Measurements from ENCODE around the gene AOC2. TPM values are rescaled to one million over a fixed set of nuclear protein-coding genes. Genes with fewer than 3 reads are reported as not detected.
"Not testable (repeated sequence)": the region's sequence is repeated elsewhere in the genome, so short reads cannot be mapped to it uniquely, and the experiment has no call there.

AOC2 gene
- total RNA-seq, 1 donor from 2014 or later, result 5.0 TPM

DNA sequence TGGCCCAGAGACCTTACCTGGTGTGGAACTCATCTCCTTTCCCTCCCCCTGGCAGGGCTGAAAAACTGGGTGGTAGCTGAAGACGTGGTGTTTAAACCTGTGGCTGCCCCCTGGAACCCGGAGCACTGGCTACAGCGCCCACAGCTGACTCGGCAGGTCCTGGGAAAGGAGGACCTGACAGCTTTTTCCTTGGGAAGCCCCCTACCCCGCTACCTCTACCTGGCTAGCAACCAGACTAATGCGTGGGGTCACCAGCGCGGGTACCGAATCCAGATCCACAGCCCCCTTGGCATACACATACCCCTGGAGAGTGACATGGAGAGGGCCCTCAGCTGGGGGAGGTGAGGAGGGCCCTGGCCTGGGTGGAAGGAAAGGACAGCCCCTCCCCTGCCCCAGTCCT, 4.7 kb downstream of the AOC2 start:
- Mint-ChIP-seq H3K27me3 (ENCODE audit: low read depth, unreplicated experiment) (peaks cover 16% of the 10 kb centered on the region), H3K9me3 (ENCODE audit: unreplicated experiment) (no peaks in the 10 kb centered on the region), H3K4me3 (ENCODE audit: unreplicated experiment) (no peak overlapping the region), H3K4me1 (ENCODE audit: low read depth, unreplicated experiment) (peaks cover 7% of the 10 kb centered on the region), H3K36me3 (ENCODE audit: low read depth, unreplicated experiment) (peaks cover 8% of the 10 kb centered on the region), H3K27ac (ENCODE audit: unreplicated experiment) (no peak overlapping the region)
- FAIRE-seq, result no peak
- no peaks in the 10 kb centered on the region for H3K9me3 ChIP-seq (ENCODE audit: insufficient read depth, low read depth, low read length)
- peaks cover 12% of the 10 kb centered on the region for H3K36me3 ChIP-seq (ENCODE audit: insufficient read depth, low read length)
- DNase-seq (ENCODE audit: low read depth), result no peak
- H3K9ac ChIP-seq (ENCODE audit: low read length), result no peak overlapping the region
- no peak overlapping the region for H3K27ac ChIP-seq (ENCODE audit: low read depth, low read length)
- no peak overlapping the region for H2AFZ ChIP-seq (ENCODE audit: low read depth, low read length)
- TF ChIP-seq, protein P1, sequence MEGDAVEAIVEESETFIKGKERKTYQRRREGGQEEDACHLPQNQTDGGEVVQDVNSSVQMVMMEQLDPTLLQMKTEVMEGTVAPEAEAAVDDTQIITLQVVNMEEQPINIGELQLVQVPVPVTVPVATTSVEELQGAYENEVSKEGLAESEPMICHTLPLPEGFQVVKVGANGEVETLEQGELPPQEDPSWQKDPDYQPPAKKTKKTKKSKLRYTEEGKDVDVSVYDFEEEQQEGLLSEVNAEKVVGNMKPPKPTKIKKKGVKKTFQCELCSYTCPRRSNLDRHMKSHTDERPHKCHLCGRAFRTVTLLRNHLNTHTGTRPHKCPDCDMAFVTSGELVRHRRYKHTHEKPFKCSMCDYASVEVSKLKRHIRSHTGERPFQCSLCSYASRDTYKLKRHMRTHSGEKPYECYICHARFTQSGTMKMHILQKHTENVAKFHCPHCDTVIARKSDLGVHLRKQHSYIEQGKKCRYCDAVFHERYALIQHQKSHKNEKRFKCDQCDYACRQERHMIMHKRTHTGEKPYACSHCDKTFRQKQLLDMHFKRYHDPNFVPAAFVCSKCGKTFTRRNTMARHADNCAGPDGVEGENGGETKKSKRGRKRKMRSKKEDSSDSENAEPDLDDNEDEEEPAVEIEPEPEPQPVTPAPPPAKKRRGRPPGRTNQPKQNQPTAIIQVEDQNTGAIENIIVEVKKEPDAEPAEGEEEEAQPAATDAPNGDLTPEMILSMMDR (IDR thresholded peaks at IDR 0.05; ENCODE audit: insufficient read depth, low read depth, low read length), result no peak
- no peak for TF ChIP-seq EZH2 (IDR thresholded peaks at IDR 0.05; ENCODE audit: insufficient read depth, low read length)
- peaks cover 27% of the 10 kb centered on the region for H4K20me1 ChIP-seq (ENCODE audit: insufficient read depth, low read length)
- no peak overlapping the region for H3K4me3 ChIP-seq (ENCODE audit: insufficient read depth, low read depth, low read length)
- peaks cover 4% of the 10 kb centered on the region for H3K4me1 ChIP-seq (ENCODE audit: insufficient read depth, low read length)
- H3K27me3 ChIP-seq (ENCODE audit: insufficient read depth, low read length), result peaks cover 5% of the 10 kb centered on the region
- no peaks in the 10 kb centered on the region for H3K79me2 ChIP-seq (ENCODE audit: insufficient read depth, low read length)
- no peak overlapping the region for H3K4me2 ChIP-seq (ENCODE audit: low read length)

DNA sequence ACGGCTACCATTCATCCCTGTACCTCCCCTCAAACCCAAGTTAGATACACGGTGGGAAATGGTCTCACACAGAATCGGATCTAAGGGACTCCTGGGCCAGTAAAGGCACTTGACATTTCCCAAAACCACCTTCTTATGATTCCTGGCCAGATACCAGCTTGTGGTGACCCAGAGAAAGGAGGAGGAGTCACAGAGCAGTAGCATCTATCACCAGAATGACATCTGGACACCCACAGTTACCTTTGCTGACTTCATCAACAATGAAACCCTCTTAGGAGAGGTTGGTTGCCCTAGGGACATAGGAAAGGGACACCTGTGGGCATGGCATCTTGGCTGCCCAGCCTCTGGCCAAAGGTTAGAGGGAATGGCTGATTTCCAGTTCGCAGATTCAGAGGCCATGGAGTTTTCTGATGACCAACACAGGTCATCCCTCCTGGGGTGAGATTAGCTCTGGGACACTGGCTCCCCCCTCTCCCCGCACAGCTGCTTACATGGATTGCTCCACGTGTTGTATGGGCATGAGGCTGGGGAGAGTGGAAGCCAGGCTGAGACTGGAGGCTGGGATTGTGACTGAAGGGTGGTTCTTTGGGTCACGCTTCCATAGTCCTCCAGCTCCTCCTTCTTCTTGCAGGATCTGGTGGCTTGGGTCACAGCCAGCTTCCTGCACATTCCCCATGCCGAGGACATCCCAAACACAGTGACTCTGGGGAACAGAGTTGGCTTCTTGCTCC, 5.2 kb downstream of the AOC2 start:
- no peak overlapping the region for H3K4me3 ChIP-seq (ENCODE audit: insufficient read depth, low read depth, low read length)
- peaks cover 5% of the 10 kb centered on the region for H3K27me3 ChIP-seq (ENCODE audit: insufficient read depth, low read length)
- H3K4me2 ChIP-seq (ENCODE audit: low read length), result no peak overlapping the region
- Mint-ChIP-seq H3K4me1 (ENCODE audit: low read depth, unreplicated experiment) (peaks cover 7% of the 10 kb centered on the region), H3K36me3 (ENCODE audit: low read depth, unreplicated experiment) (peaks cover 12% of the 10 kb centered on the region), H3K27me3 (ENCODE audit: low read depth, unreplicated experiment) (peaks cover 16% of the 10 kb centered on the region), H3K27ac (ENCODE audit: unreplicated experiment) (no peak overlapping the region), H3K4me3 (ENCODE audit: unreplicated experiment) (no peak overlapping the region), H3K9me3 (ENCODE audit: unreplicated experiment) (no peaks in the 10 kb centered on the region)
- no peaks in the 10 kb centered on the region for H3K79me2 ChIP-seq (ENCODE audit: insufficient read depth, low read length)
- peaks cover 4% of the 10 kb centered on the region for H3K4me1 ChIP-seq (ENCODE audit: insufficient read depth, low read length)
- no peak for DNase-seq (ENCODE audit: low read depth)
- peaks cover 6% of the 10 kb centered on the region for H3K36me3 ChIP-seq (ENCODE audit: insufficient read depth, low read length)
- H4K20me1 ChIP-seq (ENCODE audit: insufficient read depth, low read length), result peaks cover 22% of the 10 kb centered on the region
- H3K27ac ChIP-seq (ENCODE audit: low read depth, low read length), result no peak overlapping the region
- TF ChIP-seq, protein P1 (IDR thresholded peaks at IDR 0.05; ENCODE audit: insufficient read depth, low read depth, low read length), result no peak
- TF ChIP-seq EZH2 (IDR thresholded peaks at IDR 0.05; ENCODE audit: insufficient read depth, low read length), result no peak
- H3K9ac ChIP-seq (ENCODE audit: low read length), result no peak overlapping the region
- FAIRE-seq, result no peak
- H3K9me3 ChIP-seq (ENCODE audit: insufficient read depth, low read depth, low read length), result no peaks in the 10 kb centered on the region
- no peak overlapping the region for H2AFZ ChIP-seq (ENCODE audit: low read depth, low read length)

- Histone ChIP-seq H2AFZ (ENCODE audit: low read depth, low read length) (no peak within 1 kb of the TSS), H4K20me1 (ENCODE audit: insufficient read depth, low read length) (peaks cover 10% of the 10 kb centered on the region), H3K4me1 (ENCODE audit: insufficient read depth, low read length) (no peaks in the 10 kb centered on the region), H3K27ac (ENCODE audit: low read depth, low read length) (no peak within 1 kb of the TSS), H3K27me3 (ENCODE audit: insufficient read depth, low read length) (peaks cover 5% of the 10 kb centered on the region), H3K4me3 (ENCODE audit: insufficient read depth, low read depth, low read length) (no peak within 1 kb of the TSS), H3K9me3 (ENCODE audit: insufficient read depth, low read depth, low read length) (no peaks in the 10 kb centered on the region), H3K9ac (ENCODE audit: low read length) (no peak within 1 kb of the TSS), H3K4me2 (ENCODE audit: low read length) (no peak within 1 kb of the TSS), H3K79me2 (ENCODE audit: insufficient read depth, low read length) (no peaks in the 10 kb centered on the region), H3K36me3 (ENCODE audit: insufficient read depth, low read length) (no peaks in the 10 kb centered on the region)
- no peak within 1 kb of the TSS for H3K27ac Mint-ChIP-seq (ENCODE audit: unreplicated experiment)
- H3K4me1 Mint-ChIP-seq (ENCODE audit: low read depth, unreplicated experiment), result peaks cover 6% of the 10 kb centered on the region
- DNase-seq (ENCODE audit: low read depth) (no peak), FAIRE-seq (no peak)
- TF ChIP-seq, protein P1 (IDR thresholded peaks at IDR 0.05; ENCODE audit: insufficient read depth, low read depth, low read length), result no peak
- no peak for TF ChIP-seq EZH2 (IDR thresholded peaks at IDR 0.05; ENCODE audit: insufficient read depth, low read length)
- peak within 1 kb of the TSS; percentile 50 for H3K4me3 Mint-ChIP-seq (ENCODE audit: unreplicated experiment)
- H3K9me3 Mint-ChIP-seq (ENCODE audit: unreplicated experiment), result no peaks in the 10 kb centered on the region
- peaks cover 18% of the 10 kb centered on the region for H3K27me3 Mint-ChIP-seq (ENCODE audit: low read depth, unreplicated experiment)
- peaks cover 12% of the 10 kb centered on the region for H3K36me3 Mint-ChIP-seq (ENCODE audit: low read depth, unreplicated experiment)
Observed at GRCh38 chr17:42850954-42851353, 6.6 kb downstream of the AOC2 start, which contains the start of gene AOC3. AOC3 (plus strand) TSS chr17:42851199; CDS start chr17:42851344, 145 bp downstream.

DNA sequence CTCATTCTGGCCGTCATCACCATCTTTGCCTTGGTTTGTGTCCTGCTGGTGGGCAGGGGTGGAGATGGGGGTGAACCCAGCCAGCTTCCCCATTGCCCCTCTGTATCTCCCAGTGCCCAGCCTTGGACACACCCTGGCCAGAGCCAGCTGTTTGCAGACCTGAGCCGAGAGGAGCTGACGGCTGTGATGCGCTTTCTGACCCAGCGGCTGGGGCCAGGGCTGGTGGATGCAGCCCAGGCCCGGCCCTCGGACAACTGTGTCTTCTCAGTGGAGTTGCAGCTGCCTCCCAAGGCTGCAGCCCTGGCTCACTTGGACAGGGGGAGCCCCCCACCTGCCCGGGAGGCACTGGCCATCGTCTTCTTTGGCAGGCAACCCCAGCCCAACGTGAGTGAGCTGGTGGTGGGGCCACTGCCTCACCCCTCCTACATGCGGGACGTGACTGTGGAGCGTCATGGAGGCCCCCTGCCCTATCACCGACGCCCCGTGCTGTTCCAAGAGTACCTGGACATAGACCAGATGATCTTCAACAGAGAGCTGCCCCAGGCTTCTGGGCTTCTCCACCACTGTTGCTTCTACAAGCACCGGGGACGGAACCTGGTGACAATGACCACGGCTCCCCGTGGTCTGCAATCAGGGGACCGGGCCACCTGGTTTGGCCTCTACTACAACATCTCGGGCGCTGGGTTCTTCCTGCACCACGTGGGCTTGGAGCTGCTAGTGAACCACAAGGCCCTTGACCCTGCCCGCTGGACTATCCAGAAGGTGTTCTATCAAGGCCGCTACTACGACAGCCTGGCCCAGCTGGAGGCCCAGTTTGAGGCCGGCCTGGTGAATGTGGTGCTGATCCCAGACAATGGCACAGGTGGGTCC, 7.2 kb downstream of the AOC2 start:
- not testable (repeated sequence) for H3K9me3 ChIP-seq (ENCODE audit: insufficient read depth, low read depth, low read length); FAIRE-seq; H3K4me3 ChIP-seq (ENCODE audit: insufficient read depth, low read depth, low read length); H3K9me3 Mint-ChIP-seq (ENCODE audit: unreplicated experiment); H3K4me1 Mint-ChIP-seq (ENCODE audit: low read depth, unreplicated experiment); H3K4me2 ChIP-seq (ENCODE audit: low read length); H3K27ac Mint-ChIP-seq (ENCODE audit: unreplicated experiment); H3K27me3 ChIP-seq (ENCODE audit: insufficient read depth, low read length); H4K20me1 ChIP-seq (ENCODE audit: insufficient read depth, low read length); H3K4me3 Mint-ChIP-seq (ENCODE audit: unreplicated experiment); H3K27ac ChIP-seq (ENCODE audit: low read depth, low read length); H3K36me3 ChIP-seq (ENCODE audit: insufficient read depth, low read length); H3K4me1 ChIP-seq (ENCODE audit: insufficient read depth, low read length); DNase-seq (ENCODE audit: low read depth); H3K9ac ChIP-seq (ENCODE audit: low read length); H3K79me2 ChIP-seq (ENCODE audit: insufficient read depth, low read length); H2AFZ ChIP-seq (ENCODE audit: low read depth, low read length)
- Mint-ChIP-seq H3K36me3 (ENCODE audit: low read depth, unreplicated experiment) (peaks cover 12% of the 10 kb centered on the region), H3K27me3 (ENCODE audit: low read depth, unreplicated experiment) (peaks cover 18% of the 10 kb centered on the region)
